GM21447 (cell line): Measurements from ENCODE around the gene TMEM54.

Experiments used
- ATAC-seq: cut with Tn5 transposase; IDR thresholded peaks from one replicate; pipeline ENCODE4 v1.9.1; 2021; ENCODE audit not compliant: unreplicated experiment

TMEM54 gene

GRCh38 chr1:32865639-32866405 is 35.4 kb downstream of the TMEM54 start:
- no peak for ATAC-seq

DNA sequence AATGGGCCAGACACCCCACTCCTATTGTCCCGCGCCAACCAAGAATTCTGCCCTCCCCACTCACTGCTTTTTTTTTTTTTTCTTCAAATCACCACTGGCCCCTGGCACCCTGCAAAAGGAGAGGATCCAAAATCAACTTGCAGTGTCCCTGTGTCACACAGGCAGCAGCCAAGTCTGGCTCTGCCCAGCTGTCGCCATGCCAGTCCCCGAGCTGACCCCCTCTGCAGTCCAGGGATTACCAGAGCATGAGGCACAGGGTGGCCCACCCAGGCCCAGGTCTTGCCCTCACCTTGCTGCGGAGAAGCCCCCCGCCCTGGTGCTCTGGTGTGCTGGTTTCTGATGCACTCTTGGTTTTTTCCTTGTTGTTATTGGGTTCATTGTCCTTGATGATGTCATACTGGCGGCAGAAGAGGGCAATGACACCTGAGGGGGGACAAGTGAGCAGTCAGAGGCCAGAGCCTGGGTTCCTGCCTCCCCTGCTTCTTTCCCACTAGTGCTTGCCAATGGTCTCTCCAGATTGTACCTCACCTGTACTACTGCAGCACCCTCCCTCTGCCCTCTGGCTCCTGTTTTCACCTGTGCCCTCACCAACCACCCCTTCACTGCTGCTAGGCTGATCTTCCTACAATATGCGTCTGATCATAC is 36.7 kb downstream of the TMEM54 start:
- ATAC-seq, result no peak

DNA sequence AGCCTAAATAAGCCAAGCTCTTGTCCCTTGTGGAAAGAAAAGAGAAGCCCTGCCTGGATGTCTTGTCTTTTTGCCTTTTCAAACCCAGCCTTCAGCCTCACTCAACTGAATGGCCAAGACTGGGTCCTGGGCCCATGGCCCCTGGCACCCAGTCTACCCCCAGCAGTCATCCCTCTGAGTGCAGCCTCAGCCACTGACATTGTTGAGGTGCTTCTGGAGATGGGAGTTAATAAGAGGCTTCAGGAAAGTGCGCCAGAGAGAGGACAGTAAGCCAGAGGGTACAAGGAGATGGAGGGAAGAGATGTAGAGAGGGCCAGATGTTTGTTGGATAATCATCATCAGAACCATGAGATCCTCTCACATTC is 37.3 kb downstream of the TMEM54 start:
- no peak for ATAC-seq

DNA sequence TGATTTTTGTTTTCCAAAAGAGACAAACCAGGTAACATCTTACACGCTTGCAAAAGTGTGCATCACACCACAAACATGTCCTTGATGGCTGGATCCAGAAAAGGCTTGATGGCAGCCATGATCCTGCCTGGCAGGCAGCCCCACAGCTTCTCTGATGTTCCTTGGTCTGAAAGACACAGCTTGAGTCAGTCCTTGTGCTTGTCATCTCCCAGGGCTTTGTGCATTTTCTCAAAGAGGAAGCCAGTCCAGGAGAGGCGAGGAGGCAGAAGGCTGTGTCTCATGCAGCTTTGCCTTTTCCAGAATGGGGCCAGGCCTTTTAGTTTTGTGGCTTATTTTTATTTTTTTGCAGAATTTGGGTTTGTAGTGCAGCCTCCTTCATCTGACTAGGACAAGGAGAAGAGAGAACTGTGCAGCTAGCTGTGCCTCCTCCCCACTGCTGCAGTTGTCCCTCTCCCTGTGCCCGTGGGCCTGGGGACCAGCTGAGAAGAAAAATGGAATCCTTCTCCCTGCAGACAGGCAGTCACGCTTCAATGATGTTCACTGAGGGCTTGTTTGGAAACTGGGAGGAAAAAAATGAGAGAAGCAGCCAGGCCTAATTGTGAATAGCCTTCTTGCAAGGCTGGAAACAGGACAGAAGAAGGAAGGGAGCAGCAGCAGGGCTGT is 37.8 kb downstream of the TMEM54 start:
- no peak for ATAC-seq

DNA sequence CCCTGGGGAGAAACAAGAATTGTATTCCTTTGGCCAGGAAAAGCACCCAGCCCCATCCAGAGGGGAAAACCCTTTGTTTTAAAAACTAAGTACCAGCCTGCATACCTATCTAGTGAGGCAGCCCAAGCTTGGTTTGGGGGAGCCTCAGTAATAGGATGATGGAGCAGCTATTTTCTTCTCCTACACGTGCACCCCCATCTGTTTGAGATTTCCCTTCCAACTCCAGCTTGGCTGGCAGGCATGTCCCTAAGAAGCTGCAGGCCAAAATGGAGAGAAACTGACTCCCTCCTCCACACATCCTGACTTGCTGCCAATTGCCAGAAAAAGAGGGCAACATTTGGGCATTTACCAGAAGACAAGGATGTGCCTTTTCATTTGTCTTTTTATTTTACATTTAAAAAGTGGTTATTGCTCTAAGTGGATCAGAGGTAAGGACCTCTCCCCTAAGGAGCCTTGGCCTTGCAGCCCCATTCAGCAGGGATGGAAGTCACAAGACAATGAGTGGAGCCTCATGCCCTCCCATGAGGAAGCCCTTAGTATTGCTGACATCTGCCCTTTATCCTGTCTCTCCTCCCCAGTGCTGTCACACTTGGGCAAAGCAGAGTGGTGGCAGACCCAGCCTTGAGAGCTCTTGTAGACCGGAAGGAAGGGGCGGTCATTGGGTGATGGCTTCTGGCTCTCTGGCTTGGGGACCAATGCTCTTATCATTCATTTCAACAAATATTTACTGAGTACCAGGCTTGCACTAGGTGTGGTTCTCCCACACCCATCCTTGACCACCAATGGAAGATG is 39.1 kb downstream of the TMEM54 start:
- no peak for ATAC-seq

DNA sequence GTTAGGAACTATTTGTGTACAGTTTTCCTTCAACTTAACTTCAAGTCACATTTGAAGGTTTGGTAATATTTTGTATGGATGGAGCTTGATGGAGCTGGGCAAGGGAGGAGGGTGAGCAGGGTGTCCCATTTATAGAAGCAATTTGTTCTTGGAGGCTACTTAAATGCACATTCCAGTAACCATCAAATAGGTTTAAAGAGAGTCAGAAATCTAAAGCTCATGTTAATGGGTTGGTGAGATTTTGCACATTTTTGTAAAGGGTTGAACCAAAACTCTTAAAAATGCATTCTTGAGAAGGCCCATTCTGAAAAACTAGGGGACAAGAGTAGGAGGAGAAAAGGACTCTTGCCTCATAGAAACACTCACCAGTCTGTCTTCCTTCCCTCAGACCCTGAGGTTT is 40.6 kb downstream of the TMEM54 start:
- ATAC-seq, result no peak

DNA sequence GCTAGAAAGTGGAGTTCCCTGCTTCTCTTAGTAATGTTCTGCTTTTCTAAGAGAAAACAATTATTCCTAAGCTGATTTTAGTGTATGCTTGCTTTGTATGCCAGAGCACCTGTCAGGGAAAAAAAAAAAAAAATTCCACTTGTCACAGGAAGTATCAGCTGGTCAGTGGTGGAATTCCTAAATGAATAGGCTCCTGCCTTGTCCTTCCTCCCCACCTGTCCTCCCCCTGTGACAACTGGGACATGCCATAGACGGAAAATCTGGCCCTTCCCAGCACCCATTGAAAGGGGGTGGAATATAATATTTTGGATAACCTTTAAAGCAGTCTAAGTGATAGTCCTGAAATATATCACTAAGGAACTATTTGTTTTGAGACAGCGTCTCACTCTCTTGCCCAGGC is 41.3 kb downstream of the TMEM54 start:
- no peak for ATAC-seq

- ATAC-seq, result no peak
Measured at GRCh38 chr1:32858791-32859190, 42.4 kb downstream of the TMEM54 start.

GRCh38 chr1:32858136-32858535 is 43.1 kb downstream of the TMEM54 start:
- ATAC-seq, result no peak

DNA sequence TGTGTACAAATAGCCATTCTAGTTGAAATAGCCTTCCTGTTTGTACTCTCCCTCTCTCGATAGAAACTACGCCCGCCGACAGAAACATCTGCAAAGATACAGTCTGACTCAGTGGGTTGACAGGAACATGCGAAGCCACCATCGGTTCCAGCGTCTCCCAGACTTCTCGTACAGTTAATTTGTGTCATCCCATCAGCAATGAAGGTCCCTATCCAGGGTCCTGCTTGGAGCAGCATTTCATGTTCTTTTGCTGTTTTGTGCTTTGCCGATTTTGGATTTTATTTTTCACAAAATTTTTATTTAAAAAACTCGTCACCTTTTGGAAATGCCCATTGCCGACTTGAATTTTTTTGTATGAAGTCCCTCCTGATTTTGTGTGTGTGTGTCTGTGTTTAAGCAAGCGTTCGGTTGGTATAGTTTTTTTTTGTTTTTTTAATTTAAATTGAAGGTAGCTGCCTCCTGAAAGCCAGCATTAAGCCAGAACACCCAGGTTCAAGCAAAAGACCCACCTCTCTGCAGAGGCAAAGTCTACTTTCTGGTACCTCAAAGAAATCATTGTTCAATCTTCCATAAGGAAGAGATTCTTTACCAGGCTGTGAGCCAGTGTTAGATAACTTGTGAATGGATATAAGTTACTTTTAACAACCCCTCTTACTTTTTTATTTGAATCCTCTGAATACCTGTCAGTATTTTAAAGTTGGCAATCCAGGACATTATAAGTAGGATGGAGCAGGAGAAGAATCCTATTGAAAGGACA is 45.1 kb downstream of the TMEM54 start:
- no peak for ATAC-seq

DNA sequence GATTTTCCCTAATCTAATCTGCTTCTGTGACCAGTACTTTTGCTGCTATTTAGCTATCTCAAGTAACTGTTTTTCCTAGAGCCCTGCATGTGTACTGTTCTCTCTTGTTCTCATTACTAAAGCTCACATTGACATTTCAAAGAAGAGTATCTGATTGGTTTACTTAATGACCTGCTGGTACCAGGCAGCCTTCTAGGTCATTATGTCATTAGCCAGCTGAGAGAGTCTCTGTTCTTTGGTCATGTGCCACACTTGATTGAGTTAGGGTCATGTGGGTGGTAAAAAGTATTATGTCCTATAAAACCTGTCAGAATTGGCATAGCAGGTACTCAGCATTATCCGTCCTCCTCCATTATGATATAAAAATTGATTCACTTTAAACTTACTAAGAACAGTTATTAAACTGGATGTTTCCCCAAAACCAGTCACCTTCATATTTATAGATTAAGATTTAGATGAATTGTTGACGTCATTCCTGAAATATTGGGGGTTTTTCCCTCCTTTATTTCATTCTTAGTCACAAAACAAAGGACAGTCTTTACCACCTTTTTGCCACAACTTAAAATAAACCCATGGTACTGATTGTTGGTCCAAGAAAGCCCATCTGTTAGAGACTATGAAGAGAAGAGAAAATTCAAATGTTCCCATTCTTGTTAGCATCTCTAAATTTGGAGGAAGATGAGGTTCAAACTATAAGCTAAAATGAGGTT is 52.7 kb downstream of the TMEM54 start:
- no peak for ATAC-seq
